Fibroblast of villous mesenchyme (primary cell): ENCODE results near the gene PLA2G4C. TPM values are rescaled to one million over a fixed set of nuclear protein-coding genes. Genes with fewer than 3 reads are reported as not detected.

ENCODE experiments used
- total RNA-seq: library from RNA; depleted of rRNA; stranded (reverse); fragments of >200 nt; gene quantifications from 2 replicates; pipeline ENCODE4 v1.2.3, GENCODE V29; 2012

PLA2G4C gene
- total RNA-seq, 1 donor: 22.5 TPM

Other genes with a start within 250 kb of the PLA2G4C start
- gene SULT2A1, start 224.5 kb downstream of the PLA2G4C start, total RNA-seq: not detected in 2 replicates
- not detected in 2 replicates for gene BSPH1, start 118.6 kb downstream of the PLA2G4C start, total RNA-seq
- not detected in 2 replicates for gene ELSPBP1, start 116.2 kb downstream of the PLA2G4C start, total RNA-seq
- not detected in 2 replicates for gene CABP5, start 66.7 kb downstream of the PLA2G4C start, total RNA-seq
- gene LIG1, start 59.5 kb upstream of the PLA2G4C start, total RNA-seq: 10.4 and 21.3 TPM in 2 replicates
- gene ZSWIM9, start 59.9 kb upstream of the PLA2G4C start, total RNA-seq: 2.2 and 2.9 TPM in 2 replicates
- 11.9 and 21.2 TPM in 2 replicates for gene CARD8, start 145.1 kb upstream of the PLA2G4C start, total RNA-seq
- gene ZNF114, start 159.3 kb upstream of the PLA2G4C start, total RNA-seq: 0.32 and 0.43 TPM in 2 replicates
- 82.8 and 92.4 TPM in 2 replicates for gene EMP3, start 214.7 kb upstream of the PLA2G4C start, total RNA-seq